NT2/D1 (cell line): ENCODE data around the gene COPE.

ENCODE experiments used
- DNase-seq: peaks from one replicate; pipeline ENCODE4 v3.0.0-alpha.2; 2011; ENCODE audit warnings: low read depth, low spot score
- H3K27me3 ChIP-seq: 2 replicates; pipeline ENCODE4 v1.6.0; 2011; ENCODE audit warnings: mild to moderate bottlenecking; ENCODE audit not compliant: insufficient read length, insufficient read depth
- H3K36me3 ChIP-seq: 2 replicates; pipeline ENCODE4 v1.6.1; 2011; ENCODE audit warnings: mild to moderate bottlenecking, low read length, mixed read lengths; ENCODE audit not compliant: insufficient read depth, insufficient read length
- H3K4me1 ChIP-seq: 2 replicates; pipeline ENCODE4 v1.5.1; 2011; ENCODE audit not compliant: insufficient read depth, insufficient read length
- H3K4me3 ChIP-seq: 2 replicates; pipeline ENCODE4 v1.5.1; 2011; ENCODE audit warnings: low read depth; ENCODE audit not compliant: insufficient read length
- H3K9ac ChIP-seq: 2 replicates; pipeline ENCODE4 v1.6.0; 2011; ENCODE audit warnings: low read depth; ENCODE audit not compliant: insufficient read length
- H3K9me3 ChIP-seq: 2 replicates; pipeline ENCODE4 v1.5.1; 2011; ENCODE audit warnings: mild to moderate bottlenecking, low read length; ENCODE audit not compliant: insufficient read depth
- SUZ12 ChIP-seq: IDR thresholded peaks from 2 replicates; pipeline ENCODE4 v1.6.1; 2011; ENCODE audit not compliant: insufficient read length, insufficient read depth; ENCODE audit errors: extremely low read depth
- YY1 ChIP-seq: IDR thresholded peaks from 2 replicates; pipeline ENCODE4 v1.6.1; 2011; ENCODE audit not compliant: insufficient read length, insufficient read depth
- ZNF274 ChIP-seq: IDR thresholded peaks from 2 replicates; pipeline ENCODE4 v1.6.1; 2011; ENCODE audit warnings: mild to moderate bottlenecking, low read depth, low read length

The COPE gene

DNA sequence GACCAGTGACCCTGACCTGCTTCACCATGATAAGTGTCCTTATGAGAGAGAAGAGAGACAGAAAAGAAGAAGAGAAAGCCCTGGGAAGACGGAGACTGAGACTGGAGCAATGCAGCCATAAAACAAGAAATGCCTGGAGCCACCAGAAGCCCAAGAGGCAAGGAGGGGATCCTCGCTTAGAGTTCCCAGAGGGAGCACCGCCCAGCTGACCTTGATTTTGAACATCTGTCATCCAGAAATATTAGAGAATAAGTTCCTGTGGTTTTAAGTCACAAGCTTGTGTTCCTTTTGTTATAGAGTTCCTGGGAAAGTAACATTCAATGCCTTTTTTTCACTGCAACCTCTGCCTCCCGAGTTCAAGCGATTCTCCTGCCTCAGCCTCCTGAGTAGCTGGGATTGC, 43.5 kb downstream of the COPE start:
- DNase-seq, result no peak
- Histone ChIP-seq H3K4me3 (no peak overlapping the region), H3K9me3 (peaks cover 12% of the 10 kb centered on the region; the same call in 1 of the 2 replicates), H3K36me3 (peaks cover 65% of the 10 kb centered on the region), H3K9ac (no peak overlapping the region), H3K27me3 (no peaks in the 10 kb centered on the region), H3K4me1 (peaks cover 2% of the 10 kb centered on the region)
- TF ChIP-seq SUZ12 (no peak), ZNF274 (no peak), YY1 (no peak)

DNA sequence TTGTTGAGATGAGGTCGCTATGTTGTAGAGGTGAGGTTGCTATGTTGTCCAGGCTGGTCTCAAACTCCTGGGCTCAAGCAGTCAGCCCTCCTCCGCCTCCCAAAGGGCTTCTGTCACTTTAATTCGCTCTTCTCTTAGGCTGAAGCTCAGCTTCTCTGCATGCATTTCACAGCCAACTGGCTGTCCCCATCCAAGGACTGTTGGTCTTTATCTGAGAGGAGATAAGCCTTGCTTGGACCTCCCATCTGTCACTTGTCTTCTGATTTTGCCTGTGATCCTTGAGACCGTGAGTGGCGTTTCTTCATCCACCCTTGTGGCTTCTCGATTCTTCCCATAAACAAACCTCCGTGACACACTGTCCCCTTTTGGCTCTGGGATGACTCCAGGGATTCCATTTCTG, 47.6 kb downstream of the COPE start:
- H3K27me3 ChIP-seq, result no peaks in the 10 kb centered on the region
- H3K4me3 ChIP-seq, result no peak overlapping the region
- peaks cover 2% of the 10 kb centered on the region for H3K4me1 ChIP-seq
- peaks cover 3% of the 10 kb centered on the region; the same call in 1 of the 2 replicates for H3K9me3 ChIP-seq
- peaks cover 68% of the 10 kb centered on the region for H3K36me3 ChIP-seq
- no peak for DNase-seq
- TF ChIP-seq YY1, result no peak
- no peak for TF ChIP-seq SUZ12
- no peak for TF ChIP-seq ZNF274
- no peak overlapping the region for H3K9ac ChIP-seq

DNA sequence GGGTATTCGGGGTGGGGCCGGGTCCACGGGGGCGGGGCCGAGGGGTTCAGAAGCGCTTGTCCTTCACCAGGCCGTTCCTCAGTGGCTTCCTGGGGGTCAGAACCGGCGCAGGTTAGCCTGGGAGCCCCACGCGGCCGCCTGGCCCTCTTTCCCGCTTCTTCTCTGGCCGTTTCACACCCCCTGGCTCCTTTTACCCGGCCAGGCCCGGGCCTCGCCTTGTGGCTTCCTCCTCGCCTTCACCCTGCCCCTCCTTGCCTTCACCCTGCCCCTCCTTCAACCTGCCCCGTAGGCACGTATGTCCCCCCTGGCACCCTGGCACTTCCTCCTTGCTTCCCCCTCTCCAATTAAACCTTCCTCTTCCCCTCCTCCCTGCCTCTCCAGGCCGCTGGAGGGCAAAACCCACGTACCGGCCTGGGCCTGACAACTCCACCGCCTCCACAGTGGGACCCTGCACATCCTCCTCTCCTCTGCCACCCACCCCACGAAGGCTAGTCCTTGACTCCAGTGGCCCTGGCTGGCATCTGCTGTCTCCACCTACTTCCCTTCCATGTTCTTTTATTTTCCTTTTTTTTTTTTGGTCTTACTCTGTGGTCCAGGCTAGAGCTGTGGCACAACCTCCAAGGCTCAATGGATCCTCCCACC, 48.5 kb downstream of the COPE start:
- Histone ChIP-seq H3K9me3 (no peaks in the 10 kb centered on the region), H3K27me3 (no peaks in the 10 kb centered on the region), H3K36me3 (peaks cover 69% of the 10 kb centered on the region), H3K9ac (no peak overlapping the region), H3K4me3 (no peak overlapping the region), H3K4me1 (peaks cover 8% of the 10 kb centered on the region)
- TF ChIP-seq ZNF274 (no peak), YY1 (no peak), SUZ12 (no peak)
- no peak for DNase-seq

DNA sequence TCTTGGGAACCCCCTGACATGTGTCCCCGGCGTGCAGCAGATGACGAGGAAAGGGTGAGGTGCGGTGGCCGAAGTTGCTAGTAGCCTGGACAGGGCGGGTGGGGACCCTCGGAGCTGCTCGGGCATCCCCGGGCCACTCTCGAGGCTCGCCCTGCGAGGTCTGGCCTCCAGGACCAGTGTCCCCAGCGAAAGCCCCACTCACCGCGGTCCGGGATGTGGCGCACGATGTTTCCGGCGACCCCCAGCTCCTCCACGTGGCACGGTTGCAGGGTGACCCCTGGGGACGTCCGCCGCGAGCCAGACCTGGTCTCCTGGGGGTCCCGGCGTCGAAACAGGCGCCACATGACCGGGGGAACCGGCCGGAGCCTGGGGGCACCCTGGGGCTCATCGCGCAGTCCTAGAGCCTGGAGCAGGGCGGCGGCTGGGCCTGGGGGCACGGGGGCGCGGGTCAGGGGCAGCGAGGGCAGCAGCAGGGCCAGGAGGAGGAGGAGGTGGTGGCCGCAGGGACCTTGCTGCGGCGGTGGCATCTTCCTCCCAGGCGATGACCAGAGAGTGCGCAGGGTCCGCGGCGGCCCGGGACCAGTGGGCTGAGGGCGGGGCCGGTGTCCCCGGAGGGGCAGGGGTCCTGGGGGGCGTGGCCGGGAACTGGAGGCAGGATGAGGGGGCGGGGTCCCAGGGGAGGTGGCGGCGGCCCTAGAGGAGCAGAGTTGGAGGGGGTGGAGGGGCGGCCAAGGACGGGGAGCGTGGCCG, 49.2 kb downstream of the COPE start:
- Histone ChIP-seq H3K4me3 (no peak overlapping the region), H3K9me3 (no peaks in the 10 kb centered on the region), H3K4me1 (peaks cover 8% of the 10 kb centered on the region), H3K9ac (no peak overlapping the region), H3K27me3 (no peaks in the 10 kb centered on the region), H3K36me3 (peaks cover 72% of the 10 kb centered on the region)
- DNase-seq, result no peak
- no peak for TF ChIP-seq SUZ12
- TF ChIP-seq ZNF274, result no peak
- TF ChIP-seq YY1, result no peak

- H3K27me3 ChIP-seq, result no peaks in the 10 kb centered on the region
- DNase-seq, result no peak
- no peak for TF ChIP-seq SUZ12
- no peak for TF ChIP-seq ZNF274
- TF ChIP-seq YY1, result no peak
- H3K9ac ChIP-seq, result no peak overlapping the region
- H3K36me3 ChIP-seq, result peaks cover 69% of the 10 kb centered on the region
- peaks cover 8% of the 10 kb centered on the region for H3K4me1 ChIP-seq
- H3K9me3 ChIP-seq, result no peaks in the 10 kb centered on the region
- no peak overlapping the region for H3K4me3 ChIP-seq
Observed at GRCh38 chr19:18869023-18869618, 50.1 kb downstream of the COPE start.

DNA sequence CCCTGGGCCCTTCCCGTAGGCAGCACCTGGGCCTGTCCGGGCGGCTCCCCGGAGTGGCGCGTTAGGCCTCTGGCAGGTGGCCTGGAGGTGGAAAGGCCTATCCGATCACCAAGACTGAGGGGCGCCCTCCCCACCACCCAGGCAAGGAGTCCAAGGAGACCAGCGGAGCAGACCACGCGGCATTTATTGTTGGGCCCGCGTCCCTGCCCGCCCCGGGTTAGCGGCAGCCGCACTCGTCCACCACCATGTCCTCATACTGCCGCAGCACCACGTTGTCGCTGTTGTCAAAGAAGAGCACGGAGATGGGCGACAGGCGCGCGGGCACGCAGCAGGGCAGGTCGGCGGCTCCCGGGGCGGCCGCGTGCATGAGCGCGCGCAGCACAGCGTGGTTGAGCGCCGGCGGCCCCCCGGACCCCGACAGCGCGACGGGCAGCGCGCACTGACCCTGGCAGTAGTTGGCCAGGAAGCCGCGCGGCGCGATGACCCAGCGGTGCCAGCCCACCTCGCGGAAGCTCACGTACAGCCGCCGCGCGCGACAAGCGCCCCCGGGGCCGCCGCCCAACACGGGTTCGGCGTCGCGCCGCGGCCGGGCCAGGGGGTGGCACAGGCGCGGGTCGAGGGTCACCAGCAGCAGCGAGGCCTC, 50.7 kb downstream of the COPE start:
- TF ChIP-seq ZNF274, result no peak
- TF ChIP-seq SUZ12, result no peak
- TF ChIP-seq YY1, result no peak
- H3K9me3 ChIP-seq, result no peaks in the 10 kb centered on the region
- no peak overlapping the region for H3K4me3 ChIP-seq
- H3K36me3 ChIP-seq, result peaks cover 70% of the 10 kb centered on the region
- peaks cover 13% of the 10 kb centered on the region for H3K4me1 ChIP-seq
- no peak for DNase-seq
- peak overlapping the region; percentile 8 for H3K9ac ChIP-seq
- H3K27me3 ChIP-seq, result no peaks in the 10 kb centered on the region
